HepG2 (cell line): Measurements from ENCODE around the gene VAMP3. TPM values are rescaled to one million over a fixed set of nuclear protein-coding genes. Genes with fewer than 3 reads are reported as not detected.

Experiments used
- ATAC-seq: fragments of 200-7000 bp; cut with Tn5 transposase; 3 replicates; pipeline ENCODE4 v1.9.1; 2020; ENCODE audit warnings: mild to moderate bottlenecking, moderate library complexity
- BruUV-seq: library from RNA; stranded (reverse); fragments of 400-500 nt; replicated peaks from 2 replicates; lab custom pipeline; 2021; lab: Mats Ljungman, UMichigan
- CTCF ChIA-PET: fragments of 300-600 bp; formaldehyde crosslinking; extraction: SDS; loops from one replicate; lab custom pipeline; 2021; ENCODE audit warnings: low total read pairs, inconsistent platforms, low intra/inter-chr PET ratio; lab: Yijun Ruan, JAX
- POLR2A ChIA-PET: fragments of 350-600 bp; sonication (Branson Sonifier 250); formaldehyde crosslinking; loops from one replicate; lab custom pipeline; 2020; ENCODE audit warnings: antibody characterized with exemption, inconsistent platforms; lab: Yijun Ruan, JAX
- DNase-seq: peaks from one replicate; pipeline ENCODE4 v3.0.0-alpha.2; 2015; ENCODE audit warnings: low spot score
- FAIRE-seq: peaks from 3 replicates; lab custom pipeline; 2011; peaks lifted over from hg19 to GRCh38; lab: Jason Lieb, UNC
- H2AFZ ChIP-seq: one replicate; pipeline ENCODE4 v1.6.1; 2011; ENCODE audit warnings: low read length, inconsistent platforms
- H3K27ac ChIP-seq: fragments of 300-600 bp; 3 replicates; pipeline ENCODE4 v1.8.0; 2011; ENCODE audit warnings: mixed run types, mild to moderate bottlenecking, mixed read lengths, low read length, inconsistent platforms; ENCODE audit not compliant: insufficient read depth; ENCODE audit errors: extremely low read length
- H3K27me3 ChIP-seq, 2 experiments: fragments of 200-600 bp in 1 of 2; 2 replicates in 1 of 2; 3 replicates in 1 of 2; pipeline versions ENCODE4 v1.6.0 to v1.8.0; 2011; ENCODE audit warnings: low read length in 2 of 2, mild to moderate bottlenecking in 2 of 2, moderate library complexity in 2 of 2, inconsistent platforms in 1 of 2; ENCODE audit not compliant: insufficient read depth in 2 of 2, control insufficient read depth in 1 of 2
- H3K36me3 ChIP-seq, 2 experiments: fragments of 200-600 bp in 1 of 2; replicated peaks in 1 of 2; 2 replicates in 1 of 2; 3 replicates in 1 of 2; pipeline versions ENCODE4 v1.5.1 to v1.8.0; 2011; ENCODE audit warnings: low read length in 2 of 2, inconsistent platforms in 1 of 2; ENCODE audit not compliant: insufficient read depth in 2 of 2, control insufficient read depth in 1 of 2
- H3K4me1 ChIP-seq: 2 replicates; pipeline ENCODE4 v1.5.1; 2012; ENCODE audit warnings: low read length, inconsistent platforms; ENCODE audit not compliant: insufficient read depth
- H3K4me2 ChIP-seq: 2 replicates; pipeline ENCODE4 v1.6.0; 2011; ENCODE audit warnings: low read depth, low read length, inconsistent platforms
- H3K4me3 ChIP-seq, 3 experiments: fragments of 200-600 bp in 1 of 3; sonication (generic), shearing (Covaris generic) in 1 of 3; replicated peaks in 1 of 3; 2 replicates each; pipeline ENCODE4 v1.5.1; 2011 to 2016; ENCODE audit warnings: low read length in 3 of 3, inconsistent platforms in 2 of 3, low read depth in 2 of 3, mild to moderate bottlenecking in 2 of 3, control low read depth in 1 of 3, mixed read lengths in 1 of 3; ENCODE audit not compliant: insufficient read depth in 1 of 3
- H3K79me2 ChIP-seq: one replicate; pipeline ENCODE4 v1.6.1; 2011; ENCODE audit warnings: low read length, inconsistent platforms; ENCODE audit not compliant: insufficient read depth
- H3K9ac ChIP-seq: 2 replicates; pipeline ENCODE4 v1.6.0; 2011; ENCODE audit warnings: mild to moderate bottlenecking, low read depth, low read length, inconsistent platforms; ENCODE audit not compliant: insufficient read depth
- H3K9me3 ChIP-seq: 2 replicates; pipeline ENCODE4 v1.5.1; 2012; ENCODE audit warnings: mild to moderate bottlenecking, low read length
- H4K20me1 ChIP-seq: 2 replicates; pipeline ENCODE4 v1.6.0; 2011; ENCODE audit warnings: inconsistent platforms, mild to moderate bottlenecking, low read length, moderate library complexity; ENCODE audit not compliant: insufficient read depth
- ARNT ChIP-seq: fragments of 450-650 bp; IDR thresholded peaks from 2 replicates; pipeline ENCODE4 v1.6.1; 2017
- DR1 ChIP-seq: sonication (generic); formaldehyde crosslinking; IDR thresholded peaks from 2 replicates; pipeline ENCODE4 v1.8.0; 2021; ENCODE audit warnings: mild to moderate bottlenecking, missing genetic modification reagents, inconsistent platforms
- HIVEP1 ChIP-seq: sonication (generic); formaldehyde crosslinking; IDR thresholded peaks from 2 replicates; pipeline ENCODE4 v1.4.0; 2020; ENCODE audit warnings: mild to moderate bottlenecking, missing genetic modification reagents
- HNRNPH1 ChIP-seq: fragments of 200-400 bp; formaldehyde crosslinking; optimal IDR thresholded peaks from 2 replicates; pipeline ENCODE3; 2017; ENCODE audit warnings: mild to moderate bottlenecking, low read depth, low read length
- KAT8 ChIP-seq: IDR thresholded peaks from 2 replicates; pipeline ENCODE4 v1.6.1; 2016; ENCODE audit warnings: missing genetic modification reagents, missing compliant biosample characterization
- KDM3A ChIP-seq: IDR thresholded peaks from 2 replicates; pipeline ENCODE4 v1.6.1; 2018; ENCODE audit warnings: low read depth, missing compliant biosample characterization
- SKI ChIP-seq: fragments of 450-650 bp; IDR thresholded peaks from one replicate; pipeline ENCODE4 v1.6.1; 2018; ENCODE audit warnings: mild to moderate bottlenecking; ENCODE audit not compliant: partially characterized antibody
- SP5 ChIP-seq: IDR thresholded peaks from 2 replicates; pipeline ENCODE4 v1.6.1; 2016; ENCODE audit warnings: low read depth, borderline replicate concordance
- ZBTB38 ChIP-seq: sonication (generic); formaldehyde crosslinking; IDR thresholded peaks from 2 replicates; pipeline ENCODE4 v1.5.1; 2020; ENCODE audit warnings: mild to moderate bottlenecking, missing genetic modification reagents
- ZBTB46 ChIP-seq: sonication (generic); formaldehyde crosslinking; IDR thresholded peaks from 2 replicates; pipeline ENCODE4 v1.4.0; 2020; ENCODE audit warnings: mild to moderate bottlenecking, missing genetic modification reagents, borderline replicate concordance
- ZEB1 ChIP-seq: IDR thresholded peaks from 2 replicates; pipeline ENCODE4 v1.6.1; 2012; ENCODE audit warnings: mild to moderate bottlenecking, low read depth, inconsistent platforms; ENCODE audit not compliant: insufficient replicate concordance
- ZFAT ChIP-seq: sonication (generic); formaldehyde crosslinking; conservative IDR thresholded peaks from 2 replicates; pipeline ENCODE4 v1.8.1; 2023; ENCODE audit warnings: missing genetic modification reagents, inconsistent platforms
- ZNF235 ChIP-seq: sonication (generic); formaldehyde crosslinking; IDR thresholded peaks from 2 replicates; pipeline ENCODE4 v1.8.1; 2023; ENCODE audit warnings: mild to moderate bottlenecking, missing genetic modification reagents, borderline replicate concordance
- ZNF550 ChIP-seq: sonication (generic); formaldehyde crosslinking; IDR thresholded peaks from 2 replicates; pipeline ENCODE4 v1.4.0; 2020; ENCODE audit warnings: mild to moderate bottlenecking, missing genetic modification reagents, borderline replicate concordance
- ZNF589 ChIP-seq: sonication (generic); formaldehyde crosslinking; conservative IDR thresholded peaks from 2 replicates; pipeline ENCODE4 v1.8.0; 2022; ENCODE audit warnings: mild to moderate bottlenecking, moderate library complexity, missing genetic modification reagents
- WGBS: methylation state at CpG from one replicate; pipeline ENCODE4 v1.1.6; 2017; ENCODE audit warnings: low lambda C conversion rate; 5-methylcytosine and 5-hydroxymethylcytosine counted together
- in situ Hi-C: cut with HindIII; loops from 2 replicates; pipeline ENCODE4 v1.10.0; 2017; ENCODE audit warnings: low pct_unique_long_range_greater_than_20kb; ENCODE audit not compliant: extremely low pct_ligation_motif_present
- intact Hi-C: fragments of 100-400 bp; cut with micrococcal nuclease; formaldehyde crosslinking; loops from one replicate; pipeline ENCODE4 v1.10.0; 2022; ENCODE audit not compliant: unreplicated experiment
- polyA plus RNA-seq, 8 experiments: library from polyadenylated mRNA; depleted of rRNA in 3 of 8; stranded (reverse) in 7 of 8; unstranded in 1 of 8; fragments of >200 nt; fragmentation: Illumina TruSeq in 4 of 8; extraction: Trizol in 4 of 8; gene quantifications; 2 replicates each; pipeline versions ENCODE4 v1.2.1 to v1.2.3, GENCODE V29; 2011 to 2016; ENCODE audit warnings: low read depth in 4 of 8, missing spikeins in 1 of 8, mixed read lengths in 1 of 8; ENCODE audit not compliant: insufficient read depth in 1 of 8
- total RNA-seq, 5 experiments: library from RNA; depleted of rRNA; stranded (reverse); fragments of >200 nt; fragmentation: Illumina TruSeq; extraction: Trizol; gene quantifications; 2 replicates each; pipeline ENCODE4 v1.2.3, GENCODE V29; 2016; ENCODE audit warnings: low read depth in 1 of 5
- TF ChIP-seq, protein P1 (sequence below): sonication (generic); formaldehyde crosslinking; IDR thresholded peaks from 2 replicates; pipeline ENCODE4 v1.8.0; 2022; ENCODE audit warnings: missing genetic modification reagents, mild to moderate bottlenecking, inconsistent platforms, borderline replicate concordance
- TF ChIP-seq, protein P2 (sequence below): IDR thresholded peaks from 2 replicates; pipeline ENCODE4 v1.6.1; 2016
- TF ChIP-seq, protein P3 (sequence below), 2 experiments: fragments of 450-650 bp in 1 of 2; sonication (generic) in 1 of 2; formaldehyde crosslinking; IDR thresholded peaks; 2 replicates each; pipeline versions ENCODE4 v1.5.0 to v1.8.0; 2020 to 2022; ENCODE audit warnings: mild to moderate bottlenecking in 1 of 2, missing genetic modification reagents in 1 of 2

The VAMP3 gene
- total and polyA plus RNA-seq, 2 of the 13 experiments (the other 11 are each of a cell fraction or from before 2014, with no cell fraction given), result 75.3 to 88.7 TPM

- no peak overlapping the region for H3K9ac ChIP-seq
- TF ChIP-seq, protein P1, sequence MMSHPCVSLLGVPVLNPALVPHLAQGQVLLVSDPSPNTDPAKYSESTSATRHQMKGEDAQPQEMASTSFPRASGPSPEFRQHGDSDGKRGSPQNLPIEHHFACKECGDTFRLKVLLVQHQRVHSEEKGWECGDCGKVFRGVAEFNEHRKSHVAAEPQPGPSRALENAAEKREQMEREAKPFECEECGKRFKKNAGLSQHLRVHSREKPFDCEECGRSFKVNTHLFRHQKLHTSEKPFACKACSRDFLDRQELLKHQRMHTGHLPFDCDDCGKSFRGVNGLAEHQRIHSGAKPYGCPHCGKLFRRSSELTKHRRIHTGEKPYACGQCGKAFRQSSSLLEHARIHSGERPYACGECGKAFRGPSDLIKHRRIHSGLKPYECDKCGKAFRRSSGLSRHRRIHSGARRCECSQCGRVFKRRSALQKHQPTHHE, result no peak
- TF ChIP-seq, protein P2, sequence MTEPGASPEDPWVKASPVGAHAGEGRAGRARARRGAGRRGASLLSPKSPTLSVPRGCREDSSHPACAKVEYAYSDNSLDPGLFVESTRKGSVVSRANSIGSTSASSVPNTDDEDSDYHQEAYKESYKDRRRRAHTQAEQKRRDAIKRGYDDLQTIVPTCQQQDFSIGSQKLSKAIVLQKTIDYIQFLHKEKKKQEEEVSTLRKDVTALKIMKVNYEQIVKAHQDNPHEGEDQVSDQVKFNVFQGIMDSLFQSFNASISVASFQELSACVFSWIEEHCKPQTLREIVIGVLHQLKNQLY, result no peak
- TF ChIP-seq ZBTB46 (no peak), ARNT (no peak), ZNF550 (CRISPR knock-in tag) (no peak), SKI (no peak), ZNF235 (CRISPR knock-in tag) (no peak), ZBTB38 (CRISPR knock-in tag) (no peak), DR1 (CRISPR knock-in tag) (no peak), KAT8 (CRISPR knock-in tag) (no peak), KDM3A (CRISPR knock-in tag) (no peak), ZFAT (CRISPR knock-in tag) (no peak), HNRNPH1 (no peak), ZEB1 (no peak), HIVEP1 (CRISPR knock-in tag) (no peak), ZNF589 (CRISPR knock-in tag) (no peak), SP5 (CRISPR knock-in tag) (no peak)
- TF ChIP-seq, protein P3, sequence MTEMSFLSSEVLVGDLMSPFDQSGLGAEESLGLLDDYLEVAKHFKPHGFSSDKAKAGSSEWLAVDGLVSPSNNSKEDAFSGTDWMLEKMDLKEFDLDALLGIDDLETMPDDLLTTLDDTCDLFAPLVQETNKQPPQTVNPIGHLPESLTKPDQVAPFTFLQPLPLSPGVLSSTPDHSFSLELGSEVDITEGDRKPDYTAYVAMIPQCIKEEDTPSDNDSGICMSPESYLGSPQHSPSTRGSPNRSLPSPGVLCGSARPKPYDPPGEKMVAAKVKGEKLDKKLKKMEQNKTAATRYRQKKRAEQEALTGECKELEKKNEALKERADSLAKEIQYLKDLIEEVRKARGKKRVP (CRISPR knock-in tag; IDR thresholded peaks at IDR 0.05), result no peak
- TF ChIP-seq, all 625 proteins: peak for 0
- BruUV-seq, result no TSS peak
- DNase-seq (no peak), ATAC-seq (no peak), FAIRE-seq (no peak)
- CTCF ChIA-PET, result no interaction called here
- no peak overlapping the region for H3K4me2 ChIP-seq
- H3K27me3 ChIP-seq, result no peaks in the 10 kb centered on the region
- in situ Hi-C loops, result no loop called here
- H3K4me3 ChIP-seq, result no peak overlapping the region
- peaks cover 28% of the 10 kb centered on the region for H3K4me1 ChIP-seq
- 81% methylated on average over 7 of the region's 7 CpGs for WGBS
- peaks cover 2% of the 10 kb centered on the region for H3K79me2 ChIP-seq
- no peak overlapping the region for H3K27ac ChIP-seq
- intact Hi-C loops, result no loop called here
- no peaks in the 10 kb centered on the region for H3K9me3 ChIP-seq
- no peak overlapping the region for H2AFZ ChIP-seq
- H4K20me1 ChIP-seq, result no peaks in the 10 kb centered on the region
- peaks cover 9 to 39% of the 10 kb centered on the region in 2 experiments; a peak in 4 of 5 replicates for H3K36me3 ChIP-seq
- POLR2A ChIA-PET, result interaction anchor here (1.9 kb wide), 1 partner anchor 10 kb away, joined by 8 read pairs; the partner anchor contains the start of gene VAMP3
Observed at GRCh38 chr1:7781501-7781900, 10.4 kb downstream of the VAMP3 start.
